Sigmoid colon (tissue), 7 donors: ENCODE measurements around the gene GLIS1. TPM values are rescaled to one million over a fixed set of nuclear protein-coding genes. Genes with fewer than 3 reads are reported as not detected.

Experiments used
- DNase-seq: peaks from one replicate; pipeline ENCODE4 v3.0.0-alpha.2; 2019
- H3K27ac ChIP-seq, 4 donors: fragments of 200-600 bp; sonication (generic); one replicate each; pipeline ENCODE4 v1.5.1; 2016 to 2019; ENCODE audit warnings: mild to moderate bottlenecking in 1 of 4
- H3K27me3 ChIP-seq, 3 donors: fragments of 200-600 bp; sonication (generic); one replicate each; pipeline ENCODE4 v1.5.1; 2019; ENCODE audit warnings: mild to moderate bottlenecking in 1 of 3
- H3K36me3 ChIP-seq, 4 donors: fragments of 200-600 bp; sonication (generic); one replicate each; pipeline ENCODE4 v1.5.1; 2016 to 2019
- H3K4me1 ChIP-seq, 4 donors: fragments of 200-600 bp; sonication (generic); one replicate each; pipeline ENCODE4 v1.5.1; 2017 to 2019
- H3K4me3 ChIP-seq, 4 donors: fragments of 200-600 bp; sonication (generic); one replicate each; pipeline ENCODE4 v1.5.1; 2017 to 2019; ENCODE audit warnings: mild to moderate bottlenecking in 2 of 4, moderate library complexity in 1 of 4
- H3K9me3 ChIP-seq, 4 donors: fragments of 200-600 bp in 3 of 4; sonication (generic) in 3 of 4; one replicate each; pipeline versions ENCODE4 v1.5.1 to v1.6.1; 2013 to 2019
- CTCF ChIP-seq, 4 experiments: fragments of 450-650 bp in 3 of 4; fragments of 200-600 bp in 1 of 4; IDR thresholded peaks; one replicate each; pipeline ENCODE4 v1.5.1; 2016 to 2019; ENCODE audit warnings: antibody characterized with exemption in 4 of 4, mild to moderate bottlenecking in 3 of 4, moderate library complexity in 2 of 4
- EP300 ChIP-seq, 4 donors: sonication (generic); formaldehyde crosslinking; IDR thresholded peaks; one replicate each; pipeline ENCODE4 v1.6.1; 2017; ENCODE audit warnings: antibody characterized with exemption in 4 of 4
- POLR2A ChIP-seq, 2 donors: fragments of 450-650 bp; IDR thresholded peaks; one replicate each; pipeline ENCODE4 v1.6.1; 2016; ENCODE audit warnings: antibody characterized with exemption in 2 of 2, mild to moderate bottlenecking in 2 of 2, moderate library complexity in 2 of 2
- POLR2AphosphoS5 ChIP-seq, 4 donors: sonication (generic); formaldehyde crosslinking; IDR thresholded peaks; one replicate each; pipeline ENCODE4 v1.6.1; 2017; ENCODE audit warnings: antibody characterized with exemption in 4 of 4
- WGBS, 2 donors: extraction: QIAGEN DNeasy Blood & Tissue Kit; methylation state at CpG; one replicate each; pipeline ENCODE4 v1.1.7; 2013; 5-methylcytosine and 5-hydroxymethylcytosine counted together
- intact Hi-C: fragments of 100-400 bp; cut with DNase I; formaldehyde crosslinking; loops from one replicate; pipeline ENCODE4 v1.15.1; 2023
- polyA plus RNA-seq, 3 donors: library from polyadenylated mRNA; stranded (reverse); fragments of 200-250 nt; gene quantifications; one replicate each; pipeline ENCODE4 v1.2.3, GENCODE V29; 2013
- total RNA-seq, 4 donors: library from RNA; depleted of rRNA; stranded (reverse); fragments of >200 nt; gene quantifications; one replicate each; pipeline ENCODE4 v1.1.0, GENCODE V29; 2016
- donor health status: healthy with polysubstance abuse.
- donor health status: Bipolar disorder and iron deficiency.
- donor health status: healthy.

GLIS1 gene
- total and polyA plus RNA-seq, 7 donors: 0.16 to 0.83 (median 0.32) TPM; not detected in 4

GRCh38 chr1:53629101-53629691 lies 109.8 kb downstream of the GLIS1 start:
- intact Hi-C loops: no loop called here
- Histone ChIP-seq H3K27me3 (peaks cover 0 to 4% (median 0%) of the 10 kb centered on the region in 3 donors), H3K4me3 (no peak overlapping the region), H3K27ac (no peak overlapping the region), H3K4me1 (no peaks in the 10 kb centered on the region), H3K36me3 (no peaks in the 10 kb centered on the region), H3K9me3 (no peaks in the 10 kb centered on the region)
- DNase-seq: no peak
- WGBS, 2 donors: 84 to 85% methylated on average over 7 of the region's 7 CpGs
- no peak for TF ChIP-seq EP300 (IDR thresholded peaks at IDR 0.05)
- TF ChIP-seq CTCF (IDR thresholded peaks at IDR 0.05): no peak
- TF ChIP-seq POLR2AphosphoS5 (IDR thresholded peaks at IDR 0.05): no peak

DNA sequence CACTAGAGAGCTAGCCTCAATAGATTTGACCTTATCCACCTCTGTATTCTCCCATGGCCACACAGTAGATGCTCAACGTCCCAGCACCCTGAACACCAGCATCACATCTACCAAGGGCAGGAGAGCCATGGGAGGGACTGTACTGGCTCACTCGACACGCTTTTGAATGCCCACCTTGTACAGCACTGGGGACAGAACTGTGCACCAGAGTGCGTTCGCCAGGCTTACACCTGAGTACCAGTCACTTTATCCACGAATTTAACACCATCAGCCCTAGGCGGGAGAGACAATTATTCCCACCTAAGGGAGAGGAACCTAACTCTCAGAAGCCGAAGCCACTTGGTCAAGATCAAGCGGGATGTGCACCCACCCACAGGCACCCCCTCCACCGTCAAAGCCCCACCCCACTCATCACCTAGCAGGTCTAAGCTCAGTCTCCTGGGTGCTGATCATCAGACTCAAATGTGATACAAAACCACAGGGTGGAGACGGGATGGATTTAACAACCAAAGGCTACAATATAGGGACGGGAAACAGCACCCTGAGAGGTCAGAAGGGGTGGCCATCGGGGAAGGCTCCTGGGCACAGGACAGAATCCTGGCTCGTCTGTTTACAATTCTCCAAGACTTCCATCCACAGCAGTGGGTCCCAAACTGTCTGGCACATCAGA lies 110.5 kb downstream of the GLIS1 start:
- peaks cover 0 to 4% (median 0%) of the 10 kb centered on the region in 3 donors for H3K27me3 ChIP-seq
- TF ChIP-seq CTCF (IDR thresholded peaks at IDR 0.05): no peak
- no peak for TF ChIP-seq EP300 (IDR thresholded peaks at IDR 0.05)
- TF ChIP-seq POLR2A (IDR thresholded peaks at IDR 0.05): no peak
- TF ChIP-seq POLR2AphosphoS5 (IDR thresholded peaks at IDR 0.05): no peak
- H3K27ac ChIP-seq: no peak overlapping the region
- no peak for DNase-seq
- 82 to 90% methylated on average over 14 of the region's 14 CpGs for WGBS, 2 donors
- H3K4me3 ChIP-seq: no peak overlapping the region
- H3K9me3 ChIP-seq: no peaks in the 10 kb centered on the region
- intact Hi-C loops: no loop called here
- H3K36me3 ChIP-seq: no peaks in the 10 kb centered on the region
- no peaks in the 10 kb centered on the region for H3K4me1 ChIP-seq

DNA sequence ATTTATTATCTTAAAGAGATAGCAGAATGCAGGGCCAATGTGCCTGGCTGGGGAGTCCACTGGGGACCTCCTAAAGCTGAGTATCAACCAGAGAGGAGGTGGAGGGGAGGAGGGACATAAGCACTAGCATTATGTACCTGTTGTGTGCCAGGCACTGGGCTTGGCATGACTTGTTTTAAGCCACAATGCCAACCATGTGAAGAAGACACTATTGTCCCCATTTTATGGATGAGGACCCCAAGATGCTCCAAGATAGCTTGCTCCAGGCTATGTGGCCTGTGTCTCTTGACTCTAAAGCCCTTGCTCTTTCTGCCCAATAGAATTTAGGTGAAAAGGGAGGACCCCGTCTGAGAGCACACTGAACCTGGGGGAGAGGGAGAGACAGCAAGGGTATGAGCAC lies 111.3 kb downstream of the GLIS1 start:
- H3K4me3 ChIP-seq: no peak overlapping the region
- H3K9me3 ChIP-seq: no peaks in the 10 kb centered on the region
- intact Hi-C loops: no loop called here
- TF ChIP-seq POLR2AphosphoS5 (IDR thresholded peaks at IDR 0.05): no peak
- no peak for TF ChIP-seq EP300 (IDR thresholded peaks at IDR 0.05)
- no peak for TF ChIP-seq CTCF (IDR thresholded peaks at IDR 0.05)
- TF ChIP-seq POLR2A (IDR thresholded peaks at IDR 0.05): no peak
- 89 to 91% methylated on average over 1 of the region's 1 CpG for WGBS, 2 donors
- H3K27ac ChIP-seq: no peak overlapping the region
- DNase-seq: no peak
- H3K4me1 ChIP-seq: no peaks in the 10 kb centered on the region
- H3K36me3 ChIP-seq: no peaks in the 10 kb centered on the region
- H3K27me3 ChIP-seq: peaks cover 0 to 4% (median 0%) of the 10 kb centered on the region in 3 donors

DNA sequence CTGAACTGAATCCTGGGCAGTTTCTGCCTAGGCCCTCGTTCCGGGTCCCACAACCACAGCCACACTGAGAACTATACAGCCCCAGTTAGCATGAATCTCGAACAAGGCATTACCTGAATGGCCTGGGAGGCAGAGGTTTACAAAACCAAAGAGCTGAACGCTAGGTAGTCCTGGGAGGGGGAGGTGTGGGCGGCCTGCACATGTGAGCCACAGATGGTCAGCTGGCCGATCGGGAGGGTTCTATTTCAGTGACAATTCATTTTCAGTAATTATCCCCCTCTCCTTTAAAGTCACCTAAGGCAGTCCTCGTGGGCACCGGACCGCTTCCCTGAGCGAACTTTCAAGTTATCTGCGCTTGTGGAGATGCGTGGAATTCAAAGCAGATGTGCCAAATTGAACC lies 111.9 kb downstream of the GLIS1 start:
- WGBS, 2 donors: 86 to 88% methylated on average over 13 of the region's 13 CpGs
- Histone ChIP-seq H3K27me3 (peaks cover 0 to 4% (median 0%) of the 10 kb centered on the region in 3 donors), H3K27ac (no peak overlapping the region), H3K9me3 (no peaks in the 10 kb centered on the region), H3K4me3 (no peak overlapping the region), H3K36me3 (no peaks in the 10 kb centered on the region), H3K4me1 (no peaks in the 10 kb centered on the region)
- intact Hi-C loops: no loop called here
- no peak for TF ChIP-seq CTCF (IDR thresholded peaks at IDR 0.05)
- TF ChIP-seq POLR2A (IDR thresholded peaks at IDR 0.05): no peak
- TF ChIP-seq POLR2AphosphoS5 (IDR thresholded peaks at IDR 0.05): no peak
- TF ChIP-seq EP300 (IDR thresholded peaks at IDR 0.05): no peak
- no peak for DNase-seq
